GM19351 (cell line): ENCODE results near the gene SH2D6.
"Not testable (repeated sequence)": the region's sequence is repeated elsewhere in the genome, so short reads cannot be mapped to it uniquely, and the experiment has no call there.

Source experiments
- ATAC-seq: cut with Tn5 transposase; IDR thresholded peaks from one replicate; pipeline ENCODE4 v1.9.1; 2021; ENCODE audit warnings: mild to moderate bottlenecking, moderate library complexity; ENCODE audit not compliant: unreplicated experiment

The SH2D6 gene

GRCh38 chr2:85459771-85460170 lies 41.3 kb downstream of the SH2D6 start:
- ATAC-seq: no peak

- no peak for ATAC-seq
These were observed 43.8 kb downstream of the SH2D6 start for GRCh38 chr2:85462322-85462721.

- no peak for ATAC-seq
These were observed 49.7 kb downstream of the SH2D6 start for GRCh38 chr2:85468096-85468703.

- no peak for ATAC-seq
These were observed 50.3 kb downstream of the SH2D6 start for GRCh38 chr2:85468704-85469349.

- ATAC-seq: no peak
These were observed 52.6 kb downstream of the SH2D6 start for GRCh38 chr2:85470850-85471800.

- no peak for ATAC-seq
These were observed 53.7 kb downstream of the SH2D6 start for GRCh38 chr2:85472261-85472660.

GRCh38 chr2:85475799-85476490 lies 57.4 kb downstream of the SH2D6 start:
- ATAC-seq: no peak

- ATAC-seq: no peak
These were observed 58.1 kb downstream of the SH2D6 start for GRCh38 chr2:85476624-85477023.

GRCh38 chr2:85477884-85478283 lies 59.4 kb downstream of the SH2D6 start:
- ATAC-seq: no peak

- ATAC-seq: no peak
These were observed 63.6 kb downstream of the SH2D6 start for GRCh38 chr2:85481818-85482777.

GRCh38 chr2:85484615-85485014 lies 66.1 kb downstream of the SH2D6 start:
- ATAC-seq: not testable (repeated sequence)

GRCh38 chr2:85485815-85486214 lies 67.3 kb downstream of the SH2D6 start:
- no peak for ATAC-seq
